ENCODE data around the gene ATP6AP1.

Gene ATP6AP1

GRCh38 chrX:154428176-154429171 is at the start of gene ATP6AP1 (continued):
- TF ChIP-seq PRDM10 (tag by site-specific recombination; IDR thresholded peaks at IDR 0.05) (peak; percentile 54), HOXA7 (CRISPR knock-in tag; IDR thresholded peaks at IDR 0.05; ENCODE audit: borderline replicate concordance) (no peak), ZNF121 (tag by site-specific recombination; IDR thresholded peaks at IDR 0.05) (peak; percentile 98; the same call in 1 of the 2 replicates), ZNF571 (tag by site-specific recombination; IDR thresholded peaks at IDR 0.05) (no peak), ZNF2 (tag by site-specific recombination; IDR thresholded peaks at IDR 0.05) (0 out of 2 replicates have a peak, but pooled peaks have one; percentile 57), ZNF311 (tag by site-specific recombination; IDR thresholded peaks at IDR 0.05; ENCODE audit: borderline replicate concordance) (no peak), TCF7L2 (IDR thresholded peaks at IDR 0.05; ENCODE audit: borderline replicate concordance, low read depth, low read length) (no peak), HOXC10 (CRISPR knock-in tag; IDR thresholded peaks at IDR 0.05) (peak; percentile 24; the same call in 1 of the 2 replicates), ZNF518A (tag by site-specific recombination; conservative IDR thresholded peaks at IDR 0.05; ENCODE audit: low read depth) (no peak), ZNF660 (tag by site-specific recombination; IDR thresholded peaks at IDR 0.05) (no peak; the same call in 1 of the 2 replicates), ZNF350 (tag by site-specific recombination; IDR thresholded peaks at IDR 0.05) (no peak), SP7 (tag by site-specific recombination; IDR thresholded peaks at IDR 0.05) (peak; percentile 41), ZNF768 (tag by site-specific recombination; IDR thresholded peaks at IDR 0.05) (no peak), KLF8 (tag by site-specific recombination; IDR thresholded peaks at IDR 0.05) (no peak; the same call in none of the 2 replicates), ZNF677 (tag by site-specific recombination; IDR thresholded peaks at IDR 0.05) (no peak), ZFHX2 (tag by site-specific recombination; conservative IDR thresholded peaks at IDR 0.05) (peak; percentile 39; the same call in 1 of the 2 replicates), ZNF223 (tag by site-specific recombination; IDR thresholded peaks at IDR 0.05) (no peak), GLIS2 (tag by site-specific recombination; IDR thresholded peaks at IDR 0.05) (peak; percentile 74), PBX3 (CRISPR knock-in tag; IDR thresholded peaks at IDR 0.05) (peak; percentile 99), KLF9 (tag by site-specific recombination; IDR thresholded peaks at IDR 0.05; ENCODE audit: low read depth) (peak; percentile 27; the same call in 1 of the 2 replicates), RBAK (tag by site-specific recombination; IDR thresholded peaks at IDR 0.05) (no peak), ZBTB20 (tag by site-specific recombination; IDR thresholded peaks at IDR 0.05) (peak; percentile 53; the same call in 1 of the 2 replicates), YY1 (tag by site-specific recombination; IDR thresholded peaks at IDR 0.05) (peak; percentile 97), ZNF391 (tag by site-specific recombination; IDR thresholded peaks at IDR 0.05; ENCODE audit: borderline replicate concordance, low read depth) (no peak), IKZF3 (tag by site-specific recombination; IDR thresholded peaks at IDR 0.05) (peak; percentile 51; the same call in 1 of the 2 replicates), ZNF510 (tag by site-specific recombination; IDR thresholded peaks at IDR 0.05; ENCODE audit: insufficient replicate concordance) (no peak), PRDM1 (tag by site-specific recombination; IDR thresholded peaks at IDR 0.05) (no peak), ZBTB21 (tag by site-specific recombination; IDR thresholded peaks at IDR 0.05) (no peak), ZNF221 (tag by site-specific recombination; IDR thresholded peaks at IDR 0.05; ENCODE audit: borderline replicate concordance) (no peak), ZNF302 (tag by site-specific recombination; IDR thresholded peaks at IDR 0.05; ENCODE audit: low read depth) (no peak), ZNF266 (tag by site-specific recombination; IDR thresholded peaks at IDR 0.05; ENCODE audit: low read depth) (no peak)
